Islet precursor cell (in vitro differentiated cells): ENCODE measurements around the gene APOA4.

Experiments used
- DNase-seq: peaks from one replicate; pipeline ENCODE4 v3.0.0-alpha.2; 2018

Gene APOA4

GRCh38 chr11:116773203-116774097, 49.7 kb downstream of the APOA4 start:
- no peak for DNase-seq

DNA sequence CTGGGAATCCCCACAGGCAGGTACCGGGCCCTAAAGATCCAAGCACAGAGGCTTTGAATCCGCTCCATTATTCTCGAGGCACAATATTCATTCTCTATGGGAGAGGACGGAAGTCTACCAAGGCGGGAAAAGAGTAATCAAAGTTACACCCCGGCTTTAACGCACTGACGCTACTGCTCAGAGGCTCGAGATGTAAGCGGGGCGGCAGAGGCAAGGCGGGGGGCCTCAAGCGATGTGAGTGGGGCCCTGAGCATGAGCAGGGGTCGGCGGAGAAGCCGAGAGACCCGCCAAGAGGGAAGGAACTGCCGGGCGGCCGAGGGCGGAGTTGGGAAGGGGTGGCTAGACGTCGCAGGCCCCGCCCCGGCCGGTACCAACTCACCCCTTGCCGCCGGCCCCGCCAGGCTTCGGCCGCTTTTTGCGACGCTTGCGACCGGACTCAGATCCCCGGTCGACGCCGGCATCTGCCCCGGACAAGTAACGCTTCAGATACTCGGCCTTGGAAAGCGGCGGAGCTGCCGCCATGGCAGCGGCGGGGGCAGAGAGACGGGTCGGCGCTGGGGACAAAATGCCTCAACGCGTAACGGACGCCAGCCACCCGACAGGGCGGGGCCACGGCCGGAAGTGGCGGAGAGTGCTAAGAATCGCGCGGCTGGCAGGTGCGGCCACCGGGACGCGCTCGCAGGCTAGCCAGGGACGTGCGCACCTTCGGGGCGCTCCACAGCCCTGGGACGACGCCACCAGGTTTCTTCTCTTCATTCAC, 50.5 kb downstream of the APOA4 start, which contains the start of gene BUD13:
Gene BUD13 (minus strand): TSS at position 545 of the 760 bp plus-strand sequence. CDS start 23 bp downstream, at position 522.
- DNase-seq = peak; percentile 93

GRCh38 chr11:116771935-116772334, 51.2 kb downstream of the APOA4 start:
- no peak for DNase-seq
